ENCODE data around the gene RPA4. TPM values are rescaled to one million over a fixed set of nuclear protein-coding genes. Genes with fewer than 3 reads are reported as not detected.
"Not testable (repeated sequence)": the region's sequence is repeated elsewhere in the genome, so short reads cannot be mapped to it uniquely, and the experiment has no call there.

The RPA4 gene
- total RNA-seq: 1.7 TPM in 2 replicates

GRCh38 chrX:96883608-96884007 lies at the start of gene RPA4:
Gene RPA4, plus strand, starts transcription at chrX:96883908. Its CDS starts 403 bp downstream, at chrX:96884311.
- DNase-seq: no peak

- DNase-seq: no peak
These were observed 49.6 kb upstream of the RPA4 start for GRCh38 chrX:96834137-96834536.

- DNase-seq: no peak
These were observed 47.9 kb upstream of the RPA4 start for GRCh38 chrX:96835660-96836289.

GRCh38 chrX:96837808-96838207 lies 45.9 kb upstream of the RPA4 start:
- no peak for DNase-seq

- DNase-seq: no peak
These were observed 45.2 kb upstream of the RPA4 start for GRCh38 chrX:96838537-96838936.

GRCh38 chrX:96841325-96841724 lies 42.4 kb upstream of the RPA4 start:
- no peak for DNase-seq

GRCh38 chrX:96841866-96842265 lies 41.8 kb upstream of the RPA4 start:
- not testable (repeated sequence) for DNase-seq

GRCh38 chrX:96843566-96843965 lies 40.1 kb upstream of the RPA4 start:
- no peak for DNase-seq

- no peak for DNase-seq
These were observed 36.9 kb upstream of the RPA4 start for GRCh38 chrX:96846841-96847240.

- DNase-seq: not testable (repeated sequence)
These were observed 24.3 kb upstream of the RPA4 start for GRCh38 chrX:96859422-96859821.

GRCh38 chrX:96861218-96861617 lies 22.5 kb upstream of the RPA4 start:
- DNase-seq: no peak

- DNase-seq: no peak
These were observed 22.0 kb upstream of the RPA4 start for GRCh38 chrX:96861661-96862060.

GRCh38 chrX:96884027-96884426 lies 319 bp downstream of the RPA4 start:
- no peak for DNase-seq

- DNase-seq: peak; percentile 7
These were observed 6.0 kb downstream of the RPA4 start for GRCh38 chrX:96889726-96890125.

GRCh38 chrX:96906741-96907140 lies 23.0 kb downstream of the RPA4 start:
- DNase-seq: peak; percentile 82

GRCh38 chrX:96907516-96908272 lies 24.0 kb downstream of the RPA4 start:
- no peak for DNase-seq

- DNase-seq: peak; percentile 71
These were observed 25.6 kb downstream of the RPA4 start for GRCh38 chrX:96909291-96909690.

GRCh38 chrX:96918864-96919263 lies 35.2 kb downstream of the RPA4 start:
- no peak for DNase-seq

GRCh38 chrX:96919672-96920071 lies 36.0 kb downstream of the RPA4 start:
- no peak for DNase-seq

- peak; percentile 74 for DNase-seq
These were observed 40.9 kb downstream of the RPA4 start for GRCh38 chrX:96924581-96924980.

- DNase-seq: no peak
These were observed 45.3 kb downstream of the RPA4 start for GRCh38 chrX:96929036-96929435.

Data from dermis blood vessel endothelial cell (primary cell).